HG02938 (cell line): ENCODE data around the gene SCGB3A2.
"Not testable (repeated sequence)": the region's sequence is repeated elsewhere in the genome, so short reads cannot be mapped to it uniquely, and the experiment has no call there.

Experiments used
- ATAC-seq: cut with Tn5 transposase; IDR thresholded peaks from one replicate; pipeline ENCODE4 v1.9.1; 2021; ENCODE audit warnings: mild to moderate bottlenecking, moderate library complexity; ENCODE audit not compliant: unreplicated experiment

The SCGB3A2 gene

DNA sequence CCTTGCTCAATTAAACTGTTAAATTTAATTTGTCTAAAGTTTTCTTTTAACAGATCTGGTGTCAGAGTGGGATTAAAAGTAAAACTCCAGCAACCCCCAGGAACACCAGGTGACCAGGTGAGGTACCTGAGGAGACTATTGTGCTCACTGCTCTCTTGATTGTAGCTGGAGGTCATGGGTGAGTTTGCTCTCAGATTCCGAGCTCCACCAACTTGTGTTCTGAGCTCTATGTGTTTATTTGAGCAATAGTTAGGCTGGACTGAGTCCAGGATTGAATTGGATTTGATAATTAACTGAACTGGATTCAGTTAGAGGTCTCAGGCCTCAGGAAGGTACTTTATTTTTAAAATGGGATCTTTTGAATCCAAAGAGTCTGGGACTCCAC is 17.9 kb upstream of the SCGB3A2 start:
- ATAC-seq, result no peak

DNA sequence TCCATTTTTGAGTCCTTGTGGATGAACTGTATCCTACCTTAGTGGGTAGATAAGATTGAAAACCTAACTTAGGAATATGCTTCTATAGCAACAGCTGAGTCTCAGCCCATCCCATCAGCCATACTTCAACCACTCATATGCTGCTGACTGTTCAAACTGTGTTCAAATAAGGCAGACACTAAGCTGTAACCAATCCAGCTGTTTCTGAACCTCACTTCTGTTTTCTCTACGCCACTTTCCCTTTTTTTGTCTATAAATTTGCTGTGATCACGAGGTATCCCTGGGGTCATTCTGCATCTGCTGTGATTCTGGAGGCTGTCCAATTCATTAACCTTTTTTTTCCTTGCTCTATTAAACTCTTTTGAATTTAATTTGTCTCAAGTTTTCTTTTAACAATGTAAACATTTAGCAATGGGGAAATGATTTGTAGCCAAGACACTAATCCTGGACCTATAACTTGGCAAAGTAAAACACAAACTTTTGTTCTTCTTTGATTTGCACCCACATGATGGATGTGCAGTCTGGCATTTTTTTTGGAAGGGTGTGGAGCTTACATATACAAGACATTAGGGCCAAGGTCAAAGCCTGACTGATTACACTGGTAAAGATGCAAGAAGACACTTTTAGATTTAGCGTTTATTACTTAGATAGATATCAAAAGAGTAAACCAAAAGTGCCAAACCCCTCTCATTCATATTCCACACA is 14.9 kb upstream of the SCGB3A2 start:
- no peak for ATAC-seq

DNA sequence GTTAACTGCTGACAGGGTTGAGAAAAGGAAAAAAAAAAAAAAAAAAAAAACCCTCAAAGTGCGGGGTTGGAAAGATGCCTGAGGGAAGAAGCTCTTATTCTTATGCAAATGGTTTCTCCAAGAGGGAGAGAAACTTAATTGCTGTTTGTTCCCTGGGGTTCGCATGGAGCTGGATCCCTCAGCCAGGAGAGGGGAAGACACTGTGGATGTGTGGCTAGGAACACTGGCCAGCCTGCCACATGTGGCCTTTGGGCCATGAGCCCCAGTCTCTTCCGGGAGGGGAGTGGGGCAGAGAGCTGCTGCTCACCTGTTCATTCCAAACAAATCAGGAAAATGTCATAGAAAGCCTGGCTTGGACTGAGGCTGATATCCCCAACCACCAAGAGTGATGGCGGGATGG is 9.4 kb upstream of the SCGB3A2 start:
- no peak for ATAC-seq

DNA sequence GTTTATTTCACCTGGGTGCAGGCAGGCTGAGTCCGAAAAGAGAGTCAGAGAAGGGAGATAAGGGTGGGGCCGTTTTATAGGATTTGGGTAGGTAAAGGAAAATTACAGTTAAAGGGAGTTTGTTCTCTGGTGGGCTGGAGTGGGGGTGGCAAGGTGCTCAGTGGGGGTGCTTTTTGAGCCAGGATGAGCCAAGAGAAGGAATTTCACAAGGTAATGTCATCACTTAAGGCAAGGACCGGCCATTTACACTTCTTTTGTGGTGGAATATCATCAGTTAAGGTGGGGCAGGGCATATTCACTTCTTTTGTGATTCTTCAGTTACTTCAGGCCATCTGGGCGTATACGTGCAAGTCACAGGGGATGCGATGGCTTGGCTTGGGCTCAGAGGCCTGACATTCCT is 8.6 kb upstream of the SCGB3A2 start:
- not testable (repeated sequence) for ATAC-seq

DNA sequence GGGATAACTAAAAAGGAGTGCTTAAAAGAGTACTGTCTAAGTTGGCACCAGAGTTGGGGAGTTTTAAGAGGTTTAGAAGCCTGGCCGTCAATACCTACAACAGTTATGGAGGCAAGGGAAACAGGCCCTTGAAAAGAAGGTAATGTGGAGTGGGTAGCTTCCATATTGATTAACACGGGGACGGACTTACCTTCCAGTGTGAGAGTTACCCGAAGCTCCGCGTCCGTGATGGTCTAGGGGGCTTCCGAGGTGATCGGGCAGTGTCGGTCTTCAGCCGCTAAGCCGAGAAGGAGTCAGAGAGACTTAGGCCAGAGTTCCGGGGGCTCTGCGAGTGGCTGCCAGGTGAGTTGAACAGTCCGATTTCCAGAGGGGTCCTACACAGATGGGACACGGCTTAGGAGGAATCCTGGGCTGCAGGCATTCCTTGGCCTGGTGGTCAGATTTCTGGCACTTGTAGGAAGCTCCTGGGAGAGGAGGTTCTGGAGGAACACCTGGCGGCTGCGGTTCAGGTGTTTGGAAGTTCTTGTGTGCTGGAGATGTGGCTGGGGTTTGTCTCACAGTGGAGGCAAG is 6.4 kb upstream of the SCGB3A2 start:
- ATAC-seq, result not testable (repeated sequence)

DNA sequence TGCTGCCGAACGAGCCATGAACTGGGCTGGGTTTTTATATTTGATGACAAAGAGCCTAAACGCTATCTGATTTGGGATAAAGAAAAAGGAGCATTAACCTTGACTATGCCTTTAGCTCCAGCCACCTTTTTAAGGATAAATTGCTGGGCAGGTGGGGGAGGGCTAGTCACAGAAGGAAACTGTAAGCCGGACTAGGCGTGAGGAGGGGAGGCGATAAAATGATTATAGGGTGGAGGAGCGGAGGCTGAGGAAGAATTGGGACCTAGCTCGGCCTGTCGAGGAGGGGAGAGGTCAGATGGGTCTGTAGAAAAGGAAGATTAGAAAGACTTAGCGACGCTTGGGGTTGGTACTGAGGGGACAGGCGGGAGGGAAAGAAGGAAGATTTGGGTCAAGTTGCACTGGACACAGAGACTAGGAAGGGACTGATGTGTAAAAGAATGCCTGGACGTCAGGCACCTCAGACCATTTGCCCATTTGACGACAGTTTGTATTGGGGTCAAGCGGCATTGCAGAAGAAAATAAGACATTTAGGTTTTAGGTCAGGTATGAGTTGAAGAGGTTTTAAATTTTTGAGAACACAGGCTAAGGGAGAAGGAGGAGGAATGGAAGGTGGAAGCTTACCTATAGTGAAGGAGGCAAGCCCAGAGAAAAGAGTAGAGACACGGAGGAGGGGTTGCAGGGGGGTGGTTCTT is 5.6 kb upstream of the SCGB3A2 start:
- not testable (repeated sequence) for ATAC-seq

DNA sequence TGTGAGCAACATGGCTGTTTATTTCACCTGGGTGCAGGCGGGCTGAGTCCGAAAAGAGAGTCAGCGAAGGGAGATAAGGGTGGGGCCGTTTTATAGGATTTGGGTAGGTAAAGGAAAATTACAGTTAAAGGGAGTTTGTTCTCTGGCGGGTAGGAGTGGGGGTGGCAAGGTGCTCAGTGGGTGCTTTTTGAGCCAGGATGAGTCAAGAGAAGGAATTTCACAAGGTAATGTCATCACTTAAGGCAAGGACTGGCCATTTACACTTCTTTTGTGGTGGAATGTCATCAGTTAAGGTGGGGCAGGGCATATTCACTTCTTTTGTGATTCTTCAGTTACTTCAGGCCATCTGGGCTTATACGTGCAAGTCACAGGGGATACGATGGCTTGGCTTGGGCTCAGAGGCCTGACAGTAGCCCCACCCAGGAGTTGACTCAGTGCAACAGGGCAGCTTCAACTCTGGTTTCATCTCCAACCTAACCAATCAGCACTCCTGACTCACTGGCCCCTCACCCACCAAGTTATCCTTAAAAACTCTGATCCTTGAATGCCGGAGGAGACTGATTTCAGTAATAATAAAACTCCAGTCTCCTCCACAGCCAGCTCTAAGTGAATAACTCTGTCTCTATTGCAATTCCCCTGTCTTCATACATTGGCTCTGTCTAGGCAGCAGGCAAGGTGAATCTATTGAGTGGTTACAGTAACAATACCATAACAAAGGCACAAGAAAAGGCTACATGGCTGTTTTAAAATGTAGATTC is 4.2 kb upstream of the SCGB3A2 start:
- not testable (repeated sequence) for ATAC-seq

DNA sequence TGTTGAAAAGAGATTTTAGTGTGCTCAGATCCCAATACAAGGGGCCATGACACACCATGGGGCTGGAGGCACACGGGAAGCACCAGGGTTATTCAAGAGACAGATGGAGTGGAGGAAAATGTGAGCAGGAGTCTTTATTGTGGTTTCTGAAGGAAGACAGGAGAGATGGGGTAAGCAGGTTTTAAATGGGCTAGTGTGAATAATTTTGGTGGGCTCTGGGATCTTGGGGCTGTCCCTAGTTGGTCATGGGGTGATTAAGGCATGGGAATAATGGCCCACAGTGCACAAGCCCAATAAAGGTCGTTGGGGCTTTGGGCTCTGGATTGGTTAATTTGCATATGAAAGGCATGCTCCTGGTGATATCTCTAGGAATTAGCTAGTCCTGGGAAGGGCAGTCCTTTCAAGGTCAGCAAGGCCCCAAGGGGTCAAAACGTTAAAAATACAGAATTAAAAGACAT is 3.6 kb upstream of the SCGB3A2 start:
- ATAC-seq, result no peak

DNA sequence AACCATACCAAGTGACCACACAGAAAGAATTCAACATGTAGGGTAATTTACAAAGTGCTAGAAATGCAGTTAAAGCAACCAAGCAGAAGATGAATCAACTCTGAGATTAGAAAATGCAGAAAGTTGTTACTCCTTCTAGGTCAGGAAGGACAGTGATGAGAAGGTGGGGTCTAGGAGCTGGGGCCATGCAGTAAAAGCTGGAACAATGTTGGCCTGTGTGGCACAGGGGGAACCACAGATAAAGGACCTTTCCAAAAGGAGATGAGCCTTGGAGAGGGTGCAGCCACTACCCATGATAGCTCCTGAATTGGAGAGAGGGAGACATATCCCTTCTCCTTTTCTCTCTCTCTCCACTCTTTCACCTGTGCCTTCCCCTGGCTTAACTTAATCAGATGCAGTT is 2.4 kb upstream of the SCGB3A2 start:
- no peak for ATAC-seq

DNA sequence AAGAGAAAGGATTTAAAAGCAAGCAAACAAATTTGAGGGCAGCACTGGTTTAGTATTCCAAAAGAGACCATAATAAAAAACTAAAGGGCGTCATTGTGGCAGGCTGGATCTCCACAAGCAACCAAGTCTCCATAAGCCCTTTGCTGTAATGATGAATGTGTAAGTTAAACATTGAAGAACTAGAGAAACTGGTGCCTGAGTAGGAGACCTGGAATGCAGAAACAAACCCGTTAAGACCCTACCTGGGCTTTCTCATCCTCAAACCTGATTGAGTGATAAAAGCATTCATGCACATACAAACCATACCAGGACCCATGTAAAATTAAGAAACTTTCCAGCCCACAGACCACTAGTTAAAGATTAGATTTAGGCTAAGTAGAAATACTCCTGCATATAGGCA is 1.9 kb upstream of the SCGB3A2 start:
- ATAC-seq, result no peak

DNA sequence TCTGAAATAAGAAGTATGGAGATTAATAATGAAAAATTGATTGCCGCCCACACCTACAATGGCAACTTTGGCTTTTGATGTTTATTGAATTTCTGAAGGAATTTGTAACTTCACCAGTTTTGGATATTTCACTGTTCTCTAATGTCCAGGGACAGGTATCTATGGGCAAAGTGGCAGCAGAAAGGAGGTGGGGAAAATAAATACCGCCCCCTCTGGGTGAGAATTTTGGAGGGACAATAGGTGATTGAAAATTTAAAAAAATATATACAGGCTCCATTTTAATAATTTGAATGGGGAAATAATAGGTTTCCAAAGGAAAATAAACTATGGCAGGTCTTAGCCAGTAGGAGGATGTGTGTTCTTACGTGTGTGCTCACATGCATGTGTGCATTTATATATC is 1.3 kb downstream of the SCGB3A2 start:
- ATAC-seq, result no peak

DNA sequence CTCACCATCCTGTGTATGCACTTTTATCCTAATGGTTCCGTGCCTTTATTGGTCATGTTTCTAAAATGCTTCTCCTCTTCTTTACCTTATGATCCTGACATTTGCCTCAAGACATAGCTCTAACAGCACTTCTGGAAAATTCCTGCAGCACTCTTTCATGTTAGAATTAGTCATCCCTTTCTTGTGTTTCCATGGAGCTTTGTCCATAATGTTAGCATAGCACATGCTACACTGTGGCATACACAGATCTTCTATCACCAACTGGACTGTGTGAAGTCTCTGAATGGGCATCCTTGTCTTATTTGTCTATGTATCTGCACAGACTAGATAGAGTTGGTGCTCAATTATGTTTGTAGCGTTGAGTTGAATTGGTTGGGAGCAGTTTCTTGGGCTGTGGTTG is 2.0 kb downstream of the SCGB3A2 start:
- ATAC-seq, result no peak

DNA sequence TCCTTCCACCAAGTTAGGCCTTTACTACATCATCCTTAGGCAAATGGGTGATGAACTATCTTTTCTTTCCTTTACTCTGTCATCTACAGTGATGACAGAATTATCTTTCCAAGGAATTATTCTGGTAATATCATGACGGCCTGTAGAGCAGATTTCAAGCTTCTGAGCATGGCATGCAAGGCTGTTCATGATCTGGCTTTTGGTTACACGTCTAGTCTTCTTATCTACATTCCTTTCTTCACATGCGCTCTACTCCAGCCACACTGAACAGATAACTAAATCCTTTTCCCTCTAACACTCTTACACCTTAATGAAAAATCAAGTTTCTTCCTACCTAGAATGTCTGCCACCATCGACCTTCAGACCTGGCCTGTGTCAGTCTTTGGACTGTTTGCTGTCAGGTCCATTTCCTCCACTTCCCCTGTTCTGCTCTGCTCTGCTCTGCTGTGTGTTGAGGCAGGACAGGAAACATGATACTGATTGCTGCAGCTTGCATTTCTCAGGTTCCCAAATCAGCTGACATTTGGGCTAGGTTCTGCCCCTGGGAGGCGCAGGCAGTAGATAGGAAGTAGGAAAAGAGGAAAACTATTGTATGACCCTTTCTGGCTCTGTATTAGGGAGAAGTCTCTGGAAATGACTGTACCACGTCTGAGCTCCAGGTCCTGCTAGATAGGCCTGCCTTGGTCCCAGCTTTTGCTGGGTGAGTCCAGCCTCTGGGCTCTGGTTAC is 4.2 kb downstream of the SCGB3A2 start:
- no peak for ATAC-seq

DNA sequence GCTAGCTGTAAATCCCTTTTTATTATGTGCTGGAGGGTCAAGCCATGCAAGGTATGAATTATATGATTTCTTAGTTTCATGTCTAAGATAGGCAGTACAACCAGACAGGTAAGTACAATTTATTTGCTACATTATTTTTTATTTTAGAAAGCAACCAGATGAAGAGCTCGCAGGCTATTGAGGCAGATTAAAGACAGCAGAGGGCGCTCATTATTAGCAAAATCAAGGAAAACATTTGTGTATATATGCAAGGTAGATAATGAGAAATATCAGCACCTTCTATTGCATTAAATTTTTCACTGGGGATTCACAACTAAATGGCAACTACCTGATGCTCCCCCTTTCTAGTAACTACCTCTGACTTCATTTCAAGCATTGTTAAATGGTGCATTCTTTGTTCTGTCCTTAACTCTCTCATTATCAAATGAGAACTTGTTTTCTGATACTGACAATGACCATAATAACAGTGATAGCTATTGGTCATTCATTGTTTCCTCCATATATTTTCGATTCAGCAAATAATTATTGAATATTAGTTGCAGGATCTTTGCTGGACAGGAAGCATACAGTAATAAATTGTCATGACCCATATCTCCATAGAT is 8.6 kb downstream of the SCGB3A2 start:
- ATAC-seq, result no peak

DNA sequence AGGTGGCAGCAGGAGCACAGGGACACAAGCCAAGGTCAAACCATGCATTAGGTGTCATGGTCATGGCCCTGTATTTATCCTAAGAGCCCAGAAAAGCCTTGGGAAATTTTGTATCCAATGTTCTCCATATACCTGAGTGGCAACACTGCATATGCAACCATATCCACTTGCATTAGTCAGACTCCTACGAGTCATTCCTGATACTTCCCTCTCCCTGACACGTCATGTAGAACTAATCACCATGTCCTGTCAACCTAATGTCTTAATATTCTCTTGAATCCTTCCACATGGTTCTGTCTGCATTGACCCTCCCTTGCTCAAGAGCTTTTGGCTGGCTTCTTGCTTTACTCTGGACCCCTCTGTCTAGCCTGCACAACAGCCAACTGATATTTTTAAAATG is 9.4 kb downstream of the SCGB3A2 start:
- no peak for ATAC-seq

DNA sequence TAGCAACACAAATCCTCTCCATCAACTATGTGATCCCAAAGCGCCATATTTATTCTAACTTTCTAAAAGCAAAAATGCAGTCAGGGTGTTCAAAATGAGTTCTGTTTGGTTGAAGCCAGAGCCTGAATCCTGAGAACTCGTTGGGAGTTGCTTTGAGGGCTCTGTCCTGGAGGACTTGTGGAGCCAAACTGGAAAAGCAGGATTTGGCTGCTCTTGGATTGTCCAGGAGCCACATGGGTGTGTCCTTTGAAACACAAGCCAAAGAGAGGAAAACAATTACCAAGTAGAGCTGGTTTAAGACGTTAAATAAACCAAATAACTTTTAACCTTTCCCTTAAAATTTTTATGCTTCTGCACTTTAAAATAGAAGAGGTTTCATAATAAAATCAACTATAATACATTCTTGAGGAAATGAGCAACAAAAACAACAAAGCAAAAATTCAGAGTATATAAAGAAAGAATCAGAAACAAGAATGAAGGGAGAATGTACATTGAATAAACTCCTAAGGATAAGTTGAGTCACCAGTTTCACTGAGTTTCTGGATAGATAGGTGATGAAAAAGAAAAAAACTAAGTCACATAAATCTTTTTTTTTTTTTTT is 14.3 kb downstream of the SCGB3A2 start:
- ATAC-seq, result no peak

DNA sequence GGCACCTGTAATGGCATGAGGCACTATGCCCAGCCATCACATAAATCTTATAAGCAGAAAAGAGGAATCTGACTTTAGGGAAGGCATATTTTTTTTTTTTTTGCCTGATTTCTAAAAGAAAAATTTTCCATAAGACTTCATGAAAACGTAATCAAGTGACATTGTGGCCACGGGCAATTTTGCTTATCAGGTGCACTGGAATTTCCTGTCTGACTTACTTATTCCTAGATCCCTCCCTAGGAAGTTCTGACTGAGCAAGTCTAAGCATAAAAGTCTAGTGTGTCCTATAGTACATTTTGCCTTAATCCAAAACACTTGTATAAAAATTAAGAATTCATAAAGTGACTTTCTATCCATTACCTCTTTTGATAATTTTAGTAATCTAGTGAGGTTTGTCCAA is 15.3 kb downstream of the SCGB3A2 start:
- ATAC-seq, result no peak

DNA sequence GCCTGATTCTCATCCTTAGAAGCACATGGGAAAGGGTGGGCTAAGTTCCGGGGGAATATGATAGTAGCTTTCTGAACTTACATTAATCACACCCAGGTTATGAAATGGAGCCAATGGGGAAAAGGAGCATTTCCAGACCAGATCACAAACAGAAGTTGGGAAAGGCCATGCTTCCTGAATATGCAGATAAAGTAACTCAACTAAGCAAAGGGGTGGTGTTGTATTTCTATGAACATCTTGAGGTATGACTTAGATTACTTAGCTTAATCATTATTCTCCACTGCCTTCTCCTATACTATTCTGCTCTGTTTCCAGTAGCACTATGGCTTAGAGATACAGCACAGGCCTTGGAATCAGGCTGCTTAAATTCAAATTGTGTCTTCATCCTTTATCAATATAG is 17.4 kb downstream of the SCGB3A2 start:
- no peak for ATAC-seq

DNA sequence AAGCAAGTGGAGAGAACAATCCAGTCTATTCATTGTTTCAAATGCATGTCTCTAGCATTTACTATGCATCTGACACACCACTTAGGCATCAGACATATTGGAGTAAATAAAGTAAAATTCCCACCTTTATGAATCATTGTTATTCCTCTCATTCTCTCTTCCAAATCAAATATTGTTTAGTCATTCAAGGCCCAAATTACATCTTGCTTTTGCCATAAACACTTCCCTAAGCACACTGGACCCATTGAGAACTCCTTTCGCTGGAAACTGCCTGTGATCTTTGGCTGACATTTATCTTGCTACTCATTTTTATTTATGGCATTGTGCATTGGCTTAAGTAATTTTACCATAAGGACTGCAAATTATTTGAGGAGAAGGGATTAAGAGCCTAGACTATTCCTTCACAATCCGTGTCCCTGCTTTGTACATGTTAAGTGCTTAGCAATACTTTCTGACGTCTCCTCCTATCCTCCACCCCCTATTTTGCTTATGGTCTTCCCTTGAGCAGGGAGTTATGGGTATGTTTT is 20.4 kb downstream of the SCGB3A2 start:
- ATAC-seq, result no peak

DNA sequence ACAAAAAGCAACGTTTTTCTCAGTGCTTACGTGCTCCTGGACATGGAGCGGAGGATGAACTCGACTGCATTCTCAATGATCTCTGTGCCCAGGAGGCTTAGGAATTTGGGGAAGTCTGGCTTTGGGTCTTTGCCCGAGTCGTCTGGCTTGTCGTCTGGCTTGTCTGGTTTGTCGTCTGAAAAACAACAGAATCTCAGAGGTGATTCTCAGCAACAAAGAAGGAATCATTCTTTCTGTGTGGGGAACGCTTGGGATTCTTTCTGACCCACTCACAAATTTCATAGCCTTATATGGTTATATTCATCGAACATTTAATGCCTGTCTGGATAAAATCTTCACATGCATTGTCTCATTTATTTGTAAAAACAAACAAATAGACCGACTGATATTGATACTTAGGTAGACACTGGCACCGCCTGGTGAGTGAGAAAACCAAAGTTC is 23.1 kb downstream of the SCGB3A2 start:
- ATAC-seq, result no peak
